ENCODE data around the gene GET4.
"Not testable (repeated sequence)": the region's sequence is repeated elsewhere in the genome, so short reads cannot be mapped to it uniquely, and the experiment has no call there.

Gene GET4

DNA sequence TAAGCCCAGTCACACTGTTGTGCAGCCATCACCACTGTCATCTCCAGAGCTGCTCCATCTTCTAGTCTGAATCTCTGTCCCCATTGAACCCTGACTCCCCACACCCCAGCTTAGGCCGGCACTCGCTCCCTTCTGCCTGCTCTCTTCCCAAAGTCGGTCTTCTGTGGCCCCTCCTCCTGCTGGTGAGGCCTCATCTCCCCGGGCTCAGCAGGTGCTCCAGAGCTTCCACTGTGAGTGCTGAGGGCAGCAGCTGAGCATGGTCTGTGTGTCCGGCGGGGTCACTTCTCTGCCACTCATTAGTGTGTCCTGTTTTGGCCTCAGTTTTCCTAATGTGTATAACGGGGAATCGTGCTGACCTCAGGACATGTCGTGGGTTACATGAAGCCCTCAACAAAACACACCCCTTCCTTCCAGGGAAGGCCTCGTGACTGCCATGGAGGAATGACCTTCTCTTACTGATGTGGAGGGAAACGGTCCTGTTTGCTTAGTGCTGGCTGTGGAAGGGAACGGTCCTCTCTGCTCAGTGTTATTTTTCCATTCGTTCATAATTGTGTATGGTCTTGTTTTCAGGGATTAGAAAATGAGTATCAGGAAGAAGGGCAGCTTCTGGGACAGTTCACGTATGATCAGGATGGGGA is 4.3 kb upstream of the GET4 start:
- DNase-seq = no peak

DNA sequence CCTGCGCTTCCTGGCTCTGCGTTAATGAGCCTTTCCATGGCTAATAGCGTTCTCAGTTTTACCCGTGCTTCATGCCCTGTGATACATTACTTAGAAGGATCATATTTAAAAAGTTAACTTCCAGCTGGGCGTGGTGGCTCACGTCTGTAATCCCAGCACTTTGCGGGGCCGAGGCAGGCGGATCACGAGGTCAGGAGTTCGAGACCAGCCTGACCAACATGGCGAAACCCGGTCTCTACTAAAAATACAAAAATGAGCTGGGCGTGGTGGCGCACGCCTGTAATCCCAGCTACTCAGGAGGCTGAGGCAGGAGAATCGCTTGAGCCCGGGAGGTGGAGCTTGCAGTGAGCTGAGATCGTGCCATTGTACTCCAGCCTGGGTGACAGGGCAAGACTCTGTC is 3.7 kb upstream of the GET4 start:
- DNase-seq = not testable (repeated sequence)

DNA sequence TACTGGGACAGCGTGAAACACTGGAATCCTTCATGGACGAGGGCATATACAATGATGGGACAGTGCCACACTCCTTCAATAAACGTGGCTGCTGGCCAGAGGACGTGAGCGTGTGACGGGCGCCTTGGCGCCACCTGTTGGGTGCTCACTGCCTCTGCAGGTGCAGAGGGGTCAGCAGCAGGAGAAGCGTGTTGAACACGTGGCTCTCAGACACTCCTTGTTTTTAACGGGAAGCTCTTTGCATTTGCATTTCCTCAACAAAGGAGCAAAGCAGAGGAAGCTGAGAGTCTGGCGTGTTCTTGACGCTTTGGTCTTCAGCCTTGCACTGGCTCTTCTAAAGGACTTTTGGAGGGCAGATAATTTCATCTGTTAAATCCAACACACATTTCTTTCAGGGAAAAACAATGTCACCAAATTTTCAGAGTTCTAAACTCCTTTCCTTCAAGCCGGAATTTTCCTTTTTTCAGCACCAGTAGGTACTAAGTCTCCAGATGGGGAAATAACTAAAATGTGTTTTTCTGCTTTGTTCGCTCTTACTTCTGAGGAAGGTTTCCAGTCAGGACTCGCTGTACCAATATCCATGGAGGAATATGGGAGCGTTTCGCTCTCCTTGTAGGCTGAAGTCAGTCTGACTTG is 2.9 kb upstream of the GET4 start:
- peak; percentile 64 to 67 for DNase-seq

DNA sequence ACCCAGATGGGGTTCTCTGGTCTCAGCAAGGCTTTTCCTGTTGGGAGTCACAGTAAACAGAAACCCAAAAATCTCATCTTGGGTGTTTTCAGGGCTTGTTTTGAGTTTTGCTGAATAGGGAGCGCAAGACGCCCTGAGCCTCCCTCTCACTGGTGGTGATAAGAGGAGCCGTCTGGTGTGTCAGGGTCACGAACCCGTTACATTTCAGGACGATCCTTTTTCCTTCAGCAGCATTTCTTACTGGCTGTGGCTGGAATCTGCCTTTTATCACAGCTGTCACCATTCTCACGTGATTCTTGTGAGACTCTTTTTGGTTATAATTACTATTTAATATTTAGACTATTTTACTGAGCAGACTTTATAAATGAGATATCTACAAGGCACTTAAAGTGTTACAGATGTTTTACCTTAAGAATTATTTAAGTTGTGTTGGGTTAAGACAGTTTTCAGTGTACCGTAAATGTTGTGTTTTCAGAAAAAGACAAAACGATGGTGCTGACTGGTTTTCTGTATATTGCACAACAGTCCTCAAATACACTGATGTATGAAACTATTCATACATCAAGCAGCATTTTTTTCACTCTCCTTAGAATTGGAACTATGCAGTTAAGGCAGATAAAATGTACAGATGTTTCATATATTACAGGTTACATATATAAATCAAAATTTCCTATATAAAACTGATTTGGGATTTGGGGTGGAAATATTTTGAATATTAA is 2.2 kb upstream of the GET4 start:
- no peak for DNase-seq

DNA sequence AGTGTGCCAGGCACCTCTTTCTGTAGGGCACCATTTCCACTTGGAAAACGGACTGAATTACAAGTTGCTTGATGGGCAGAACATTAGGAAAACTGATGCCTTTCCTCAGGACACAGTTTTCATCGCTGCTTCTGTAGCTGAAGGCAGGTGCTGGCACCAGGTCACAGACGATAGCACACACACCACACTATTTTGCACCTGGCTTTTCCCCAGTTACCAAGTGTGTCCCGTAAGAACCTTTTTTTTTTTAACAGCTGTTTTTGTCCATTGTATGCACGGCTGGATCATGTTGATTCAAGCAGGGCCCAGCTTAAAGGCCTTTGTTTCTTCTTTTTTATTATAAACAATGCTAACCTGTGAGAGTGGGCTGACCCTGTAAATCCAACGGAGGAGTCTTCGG is 1.3 kb upstream of the GET4 start:
- DNase-seq = no peak

DNA sequence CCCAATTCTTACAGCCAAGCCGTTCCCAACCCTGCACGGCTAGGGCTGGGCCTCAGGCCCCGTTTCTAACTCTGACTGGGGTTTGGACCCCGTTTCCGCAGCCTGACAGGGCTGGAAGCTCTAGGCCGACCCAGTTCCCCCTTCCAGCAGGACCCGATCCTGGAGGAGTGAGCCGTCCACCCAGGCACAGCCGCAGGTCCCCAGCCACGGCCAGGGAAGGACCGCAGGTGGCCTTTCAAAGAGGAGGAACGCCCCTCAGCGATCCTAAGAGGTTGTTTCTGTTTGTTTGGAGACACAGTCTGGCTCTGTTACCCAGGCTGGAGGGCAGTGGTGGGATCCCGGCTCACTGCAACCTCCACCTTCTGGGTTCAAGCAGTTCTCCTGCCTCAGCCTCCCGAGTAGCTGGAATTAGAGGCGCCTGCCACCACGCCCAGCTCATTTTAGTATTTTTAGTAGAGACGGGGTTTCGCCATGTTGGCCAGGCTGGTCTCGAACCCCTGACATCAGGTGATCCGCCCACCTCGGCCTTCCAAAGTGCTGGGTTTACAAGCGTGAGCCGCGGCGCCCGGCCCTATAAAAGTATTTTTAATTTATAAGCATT is 778 bp upstream of the GET4 start:
- no peak for DNase-seq

DNA sequence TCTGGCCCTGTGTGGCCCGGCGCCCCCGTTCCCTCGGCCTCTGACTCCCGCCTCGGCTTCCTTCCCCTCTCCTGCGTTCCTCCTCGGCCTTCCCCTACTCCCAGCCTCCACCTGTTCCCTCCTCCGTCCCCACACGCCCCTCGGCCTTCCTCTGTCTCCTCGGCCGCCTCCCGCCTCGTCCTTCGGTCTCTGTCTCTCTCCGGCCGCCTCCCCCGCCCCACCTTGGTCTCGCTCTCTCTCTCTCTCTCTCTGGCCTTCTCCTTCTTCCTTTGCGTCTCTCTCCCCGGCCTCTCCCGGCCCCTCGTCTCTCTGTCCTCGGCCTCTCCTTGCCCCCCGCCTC is 588 bp downstream of the GET4 start:
- no peak for DNase-seq

DNA sequence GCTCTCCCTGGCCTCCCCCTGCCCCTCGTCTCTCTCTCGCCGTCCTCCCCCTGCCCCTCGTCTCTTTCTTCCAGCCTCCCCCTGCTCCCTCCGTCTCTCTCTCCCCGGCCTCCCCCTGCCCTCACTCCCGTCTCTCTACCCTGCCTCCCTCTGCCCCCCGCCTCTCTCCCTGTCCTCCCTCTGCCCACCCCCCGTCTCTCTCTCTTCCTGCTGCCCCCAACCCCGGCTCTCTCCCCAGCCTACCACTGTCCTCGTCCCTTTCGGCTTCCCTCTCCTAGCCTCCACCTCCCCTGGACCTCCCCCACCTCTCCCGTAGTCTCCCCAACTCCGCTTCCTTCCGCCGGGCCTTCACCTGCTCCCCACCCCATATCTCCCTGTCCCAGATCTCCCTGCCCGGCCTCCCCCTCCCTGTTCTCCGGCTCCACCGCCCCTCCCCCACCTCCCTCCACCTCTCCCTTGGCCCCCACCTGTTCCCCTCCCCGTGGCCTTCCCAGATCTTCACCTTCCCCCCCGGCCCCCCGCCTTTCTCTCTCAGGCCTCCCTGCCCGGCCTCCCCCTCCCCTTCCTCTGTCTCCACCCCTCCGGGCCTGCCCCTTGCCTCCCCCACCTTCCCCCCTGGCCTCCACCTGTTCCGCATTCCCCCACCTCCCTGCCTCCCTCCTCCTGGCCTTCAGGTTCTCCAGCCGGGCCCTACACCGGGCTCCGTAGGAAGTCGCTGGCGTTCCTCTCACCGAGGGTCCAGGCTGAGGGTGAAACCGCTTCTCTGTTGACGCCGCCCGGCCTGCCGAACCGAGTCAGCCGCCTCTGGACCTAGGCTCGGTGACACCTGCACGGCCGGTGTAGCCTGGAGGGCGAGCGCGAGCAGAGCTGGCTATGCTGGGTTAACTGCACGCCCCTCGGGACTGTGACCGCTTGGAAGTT is 1.2 kb downstream of the GET4 start:
- no peak for DNase-seq

DNA sequence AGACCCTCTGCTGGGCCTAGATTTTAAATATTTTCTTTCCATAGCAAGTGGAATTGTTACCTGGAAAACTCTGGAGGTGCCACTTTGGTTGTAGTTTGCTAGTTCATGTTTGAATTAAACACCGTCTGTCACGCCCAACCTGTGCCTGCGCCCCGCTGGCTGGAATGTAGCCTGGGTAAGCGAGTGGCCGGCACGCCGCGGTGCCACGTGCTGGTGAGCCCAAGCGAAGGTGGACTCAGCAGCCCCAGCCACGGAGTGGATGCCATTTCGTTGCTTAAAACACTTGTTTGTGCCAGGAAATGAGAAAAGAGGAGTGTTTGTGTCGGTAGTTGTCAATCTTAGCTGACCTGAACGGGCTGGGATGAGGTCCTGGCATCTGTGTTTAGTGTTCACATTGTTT is 2.7 kb downstream of the GET4 start:
- no peak for DNase-seq

DNA sequence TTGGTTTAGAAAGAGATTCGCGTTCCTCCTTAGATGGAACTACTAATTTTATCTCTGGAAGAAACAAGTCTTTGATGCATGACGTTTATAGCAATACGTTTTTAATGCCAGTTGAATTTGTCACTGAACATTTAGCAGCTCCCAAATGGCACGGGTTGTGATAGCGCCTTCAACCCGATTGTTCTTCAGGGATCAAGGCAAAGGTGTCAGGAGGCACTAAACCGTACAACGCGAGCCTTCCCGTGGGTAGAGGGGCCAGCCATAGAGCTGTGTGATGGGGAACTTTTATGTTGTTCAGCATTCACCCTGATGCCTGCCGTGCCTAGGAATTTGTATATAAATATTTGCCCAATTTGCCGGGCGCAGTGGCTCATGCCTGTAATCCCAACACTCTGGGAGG is 3.4 kb downstream of the GET4 start:
- DNase-seq = no peak

DNA sequence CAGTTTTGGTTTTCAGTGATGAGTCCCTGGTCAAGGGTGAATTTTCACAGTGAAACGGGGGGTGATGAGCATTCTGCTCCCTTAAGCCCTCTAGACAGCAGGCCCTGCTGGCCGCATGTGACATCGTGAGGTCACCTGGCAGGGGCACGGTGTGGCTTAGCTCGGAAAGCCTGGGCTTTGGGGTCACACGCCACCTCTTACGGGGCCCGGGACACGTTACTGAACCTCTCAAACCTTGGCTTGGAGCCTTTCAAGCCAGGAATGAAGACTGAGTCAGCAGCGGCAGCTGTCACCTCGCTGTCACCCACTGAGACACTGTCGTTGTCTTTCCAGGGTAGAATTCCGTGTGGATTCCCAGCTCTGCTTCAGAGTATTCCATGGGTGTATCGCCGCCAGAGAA is 4.1 kb downstream of the GET4 start:
- no peak for DNase-seq

DNA sequence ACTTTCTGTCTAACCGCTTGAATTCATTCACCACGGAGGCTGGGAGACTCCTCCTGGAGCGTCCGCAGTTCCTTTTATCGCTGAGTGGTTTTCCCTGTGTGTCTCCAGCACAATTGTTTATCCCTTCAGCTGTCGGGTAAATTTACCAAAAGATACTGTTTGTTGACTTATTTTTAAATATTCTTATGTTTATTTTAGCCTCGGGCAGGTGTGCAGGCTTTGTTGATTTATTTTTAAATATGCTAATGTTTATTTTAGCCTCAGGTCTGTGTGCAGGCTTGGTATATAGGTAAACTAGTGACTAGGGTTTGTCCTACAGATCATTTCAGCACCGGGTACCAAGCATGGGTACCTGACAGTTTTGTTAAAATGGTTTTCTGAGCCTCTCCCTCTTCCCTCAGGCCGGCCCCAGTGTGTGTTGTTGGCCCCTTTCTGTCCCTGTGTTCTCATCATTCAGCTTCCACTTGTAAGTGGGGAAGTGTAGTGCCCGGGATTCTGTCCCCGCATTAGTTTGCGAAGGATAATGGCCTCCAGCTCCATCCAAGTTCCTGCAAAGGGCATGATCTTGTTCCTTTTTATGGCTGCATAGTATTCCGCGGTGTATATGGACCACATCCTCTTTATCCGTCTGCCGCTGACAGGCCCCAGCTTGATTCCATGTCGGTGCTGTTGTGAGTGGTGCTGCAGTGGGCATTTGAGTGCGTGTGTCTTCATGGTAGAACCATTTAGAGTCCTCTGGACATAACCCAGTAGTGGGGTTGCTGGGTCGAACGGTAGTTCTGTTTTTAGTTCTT is 5.3 kb downstream of the GET4 start:
- no peak for DNase-seq

DNA sequence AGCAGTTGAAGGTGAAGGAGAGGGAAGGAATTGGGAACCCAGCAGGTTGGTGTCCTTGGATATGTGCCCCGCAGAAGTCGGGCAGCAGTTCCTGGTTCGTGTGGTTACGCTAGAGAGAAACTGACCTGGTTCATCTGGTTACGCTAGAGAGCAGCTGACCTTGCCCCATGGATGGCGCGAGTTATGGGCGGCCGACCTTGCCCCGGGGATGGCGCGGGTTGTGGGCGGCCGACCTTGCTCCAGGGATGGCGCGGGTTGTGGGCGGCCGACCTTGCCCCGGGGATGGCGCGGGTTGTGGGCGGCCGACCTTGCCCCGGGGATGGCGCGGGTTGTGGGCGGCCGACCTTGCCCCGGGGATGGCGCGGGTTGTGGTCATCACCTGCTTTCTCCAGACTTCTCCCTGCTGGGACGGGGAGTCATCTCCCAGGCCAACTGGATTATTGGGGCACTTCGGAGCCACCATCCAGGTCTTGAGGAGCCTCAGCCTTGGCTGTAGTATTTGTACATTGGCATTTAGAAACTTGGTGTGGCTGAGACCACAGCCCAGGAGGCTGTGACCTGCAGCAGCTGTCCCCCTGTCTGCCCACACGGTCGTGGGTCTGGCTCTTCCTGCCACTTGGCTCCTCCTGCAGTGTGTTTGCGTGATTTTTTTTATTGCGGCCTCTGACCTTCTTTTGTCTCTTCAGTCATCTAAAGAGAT is 6.1 kb downstream of the GET4 start:
- DNase-seq = no peak

DNA sequence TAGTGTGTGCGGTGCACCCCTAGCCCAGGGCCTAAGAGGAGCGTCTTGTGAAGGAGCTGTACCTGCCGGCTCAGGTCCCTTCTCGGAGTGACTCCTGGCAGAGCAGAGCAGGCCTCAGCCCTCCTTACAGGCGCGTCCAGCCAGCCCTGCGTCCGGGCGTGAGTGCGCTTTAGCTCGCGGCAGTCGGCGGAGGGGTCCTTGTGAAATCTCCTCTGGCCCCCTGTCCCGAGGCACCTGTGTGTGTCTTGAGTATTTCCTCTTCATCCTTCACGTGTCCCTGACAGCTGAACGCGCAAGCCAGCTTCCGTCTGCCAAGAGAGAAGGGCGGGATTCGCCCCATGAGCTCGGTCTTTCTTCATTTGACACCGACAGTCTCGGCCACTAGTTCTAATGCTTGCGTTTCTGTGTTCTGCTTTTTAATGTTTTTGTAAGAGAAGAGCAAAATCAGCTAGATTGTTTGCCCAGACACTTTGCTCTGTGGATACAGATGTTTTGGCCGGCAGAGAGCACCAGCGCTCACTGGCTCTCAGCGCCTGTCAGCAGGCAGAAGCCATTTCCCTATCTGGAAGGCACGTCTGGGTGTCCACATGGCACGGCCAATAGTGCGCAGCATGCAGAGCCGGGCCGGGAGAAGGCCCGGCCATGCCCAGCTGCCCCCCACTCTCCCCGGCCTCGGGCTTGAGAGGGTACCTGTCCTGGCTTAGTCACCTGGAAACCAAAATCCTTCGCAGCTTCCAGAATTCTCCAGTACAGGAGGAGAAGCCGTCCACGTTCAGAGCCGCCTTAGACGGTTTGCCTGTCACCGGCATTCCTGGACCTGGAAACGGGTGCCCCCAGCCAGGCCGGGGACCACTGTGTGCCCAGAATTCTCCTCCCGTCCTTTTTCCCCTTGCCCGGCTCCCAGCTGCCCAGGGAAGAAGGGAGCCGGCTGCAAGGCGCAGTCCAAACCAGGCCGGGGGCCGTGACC is 7.0 kb downstream of the GET4 start:
- no peak for DNase-seq

DNA sequence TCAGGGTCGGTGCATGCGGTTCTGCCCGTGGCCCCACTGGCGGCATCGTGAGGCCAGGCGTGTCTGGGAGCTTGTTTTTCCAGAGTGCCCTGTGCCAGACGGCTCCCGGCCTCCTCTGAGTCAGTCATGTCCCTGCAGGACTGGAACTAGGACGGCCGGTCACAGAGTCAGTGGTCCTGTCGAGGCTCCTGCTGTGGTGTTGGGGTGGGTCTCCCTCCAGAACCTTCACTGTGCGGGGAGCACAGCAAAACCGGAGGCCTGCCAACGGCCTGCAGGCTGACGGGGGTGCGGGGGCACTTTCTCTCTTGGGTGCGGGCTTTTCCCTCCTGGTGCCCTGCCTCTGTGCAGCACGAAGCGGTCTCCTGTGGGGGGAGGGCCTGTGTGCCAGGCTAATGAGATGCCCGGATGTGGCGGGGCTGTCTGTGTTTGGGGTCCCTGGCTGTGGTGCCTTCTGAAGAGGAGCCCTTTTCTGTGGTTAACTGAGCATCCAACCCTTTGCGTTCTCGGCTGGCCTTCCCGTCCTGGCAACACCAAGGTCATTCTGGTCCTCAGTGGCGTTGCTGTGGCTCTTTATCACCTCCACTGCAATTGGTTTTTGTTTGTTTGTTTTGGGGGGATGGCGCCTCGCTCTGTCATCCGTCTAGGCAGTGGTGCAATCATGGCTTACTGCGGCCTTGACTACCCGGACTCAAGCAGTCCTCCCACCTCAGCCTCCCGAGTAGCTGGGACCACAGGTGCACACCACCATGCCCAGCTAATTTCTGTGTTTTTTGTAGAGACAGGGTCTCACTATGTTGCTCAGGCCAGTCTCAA is 8.0 kb downstream of the GET4 start:
- no peak for DNase-seq

DNA sequence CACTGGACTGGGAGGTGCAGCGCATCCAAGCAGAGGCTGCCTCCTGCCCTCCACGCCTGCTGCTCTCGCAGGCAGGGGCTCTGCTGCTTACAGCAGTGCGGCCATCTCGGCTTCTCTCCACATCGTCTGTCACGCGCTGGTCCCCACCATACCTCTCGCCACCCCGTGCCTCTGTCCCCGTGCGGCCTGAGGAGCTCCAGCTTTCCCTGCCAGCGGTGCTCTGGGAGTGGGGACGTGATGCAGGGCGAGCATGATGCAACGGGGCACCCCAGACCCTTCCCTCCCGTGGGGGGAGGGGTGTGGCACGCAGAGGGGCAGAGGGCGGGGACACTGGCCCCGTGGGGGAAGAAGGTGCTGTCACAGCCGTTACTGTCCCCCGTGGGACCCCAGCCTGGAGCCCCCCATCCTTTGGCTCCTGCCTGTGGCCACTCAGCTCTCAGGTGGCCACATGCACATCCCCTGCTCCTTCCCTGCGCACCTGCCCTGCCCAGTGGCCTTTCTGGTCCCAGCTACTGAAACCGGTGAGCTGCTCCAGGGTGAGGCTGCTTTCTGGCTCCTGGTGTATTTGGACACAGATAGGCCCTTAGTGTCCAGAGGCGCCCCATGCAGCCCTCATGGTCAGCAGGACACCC is 9.0 kb downstream of the GET4 start:
- no peak for DNase-seq

DNA sequence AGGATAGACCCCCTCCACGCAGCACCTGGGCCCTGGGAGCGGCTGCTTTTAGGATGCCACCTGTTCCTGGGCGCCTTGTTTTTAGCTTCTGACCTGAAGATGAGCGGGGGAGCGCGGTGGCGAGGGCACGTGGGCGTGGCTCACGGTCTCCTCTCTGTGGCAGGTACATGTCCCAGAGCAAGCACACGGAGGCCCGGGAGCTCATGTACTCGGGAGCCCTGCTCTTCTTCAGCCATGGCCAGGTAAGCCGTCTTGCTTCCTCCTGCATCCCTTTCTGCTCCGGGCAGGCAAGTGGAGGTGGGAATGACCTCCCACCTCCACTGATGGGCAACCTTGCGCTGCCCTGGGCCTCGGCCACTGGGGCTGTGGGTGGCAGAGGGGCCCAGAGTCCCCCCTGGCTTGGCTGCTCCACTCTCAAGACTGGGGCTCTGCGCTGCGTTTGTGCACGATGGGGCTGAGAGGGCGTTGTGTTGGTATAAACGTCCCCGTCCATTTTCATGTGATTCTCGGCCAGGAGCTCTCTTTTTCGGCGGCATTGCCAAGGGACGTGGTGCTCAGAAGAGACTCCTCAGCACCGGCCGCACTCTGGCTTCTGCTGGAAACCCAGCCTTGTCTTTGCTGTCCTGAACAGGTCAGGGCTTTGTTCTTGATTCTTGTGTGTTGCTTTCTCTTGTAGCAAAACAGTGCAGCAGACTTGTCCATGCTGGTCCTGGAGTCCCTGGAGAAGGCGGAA is 9.7 kb downstream of the GET4 start:
- DNase-seq = no peak

All from stimulated activated CD4-positive, alpha-beta T cell treated with anti-CD3 and anti-CD28 coated beads, Interleukin-2, amount 100 ng/mL, for 48 hours (primary cell).